H9 (cell line): ENCODE data around the gene MAJIN. TPM values are rescaled to one million over a fixed set of nuclear protein-coding genes. Genes with fewer than 3 reads are reported as not detected.

ENCODE experiments used
- DNase-seq: peaks from one replicate; pipeline ENCODE4 v3.0.0-alpha.2; 2017
- H2AFZ ChIP-seq: one replicate; pipeline ENCODE4 v1.6.1; 2013; ENCODE audit warnings: mild to moderate bottlenecking, low read length, control low read depth, moderate library complexity
- H2AK5ac ChIP-seq: 2 replicates; pipeline ENCODE4 v1.6.1; 2013; ENCODE audit warnings: low read length, control low read depth, mixed read lengths; ENCODE audit not compliant: insufficient read length
- H2BK120ac ChIP-seq: one replicate; pipeline ENCODE4 v1.6.1; 2013; ENCODE audit warnings: low read depth, mild to moderate bottlenecking, low read length, control low read depth, inconsistent platforms; ENCODE audit not compliant: poor library complexity, severe bottlenecking
- H2BK12ac ChIP-seq: 2 replicates; pipeline ENCODE4 v1.6.1; 2013; ENCODE audit warnings: low read length, control low read depth, mixed read lengths, low read depth; ENCODE audit not compliant: insufficient read length
- H2BK15ac ChIP-seq: 2 replicates; pipeline ENCODE4 v1.6.1; 2013; ENCODE audit warnings: low read depth, low read length, control low read depth
- H2BK20ac ChIP-seq: one replicate; pipeline ENCODE4 v1.6.1; 2013; ENCODE audit warnings: low read depth, mild to moderate bottlenecking, low read length, control low read depth, inconsistent platforms; ENCODE audit not compliant: poor library complexity, severe bottlenecking
- H2BK5ac ChIP-seq: 2 replicates; pipeline ENCODE4 v1.6.1; 2013; ENCODE audit warnings: low read length, control low read depth, mixed read lengths; ENCODE audit not compliant: insufficient read length
- H3K14ac ChIP-seq: 2 replicates; pipeline ENCODE4 v1.6.1; 2013; ENCODE audit warnings: low read length, control low read depth; ENCODE audit not compliant: insufficient read depth
- H3K18ac ChIP-seq: 2 replicates; pipeline ENCODE4 v1.6.1; 2013; ENCODE audit warnings: low read depth, mild to moderate bottlenecking, mixed read lengths, low read length, control low read depth; ENCODE audit not compliant: insufficient read length
- H3K23ac ChIP-seq: 2 replicates; pipeline ENCODE4 v1.6.1; 2013; ENCODE audit warnings: low read length, control low read depth, mixed read lengths, low read depth; ENCODE audit not compliant: insufficient read length
- H3K23me2 ChIP-seq: 2 replicates; pipeline ENCODE4 v1.6.1; 2013; ENCODE audit warnings: low read depth, mild to moderate bottlenecking, mixed read lengths, low read length, control low read depth; ENCODE audit not compliant: insufficient read length, poor library complexity, severe bottlenecking
- H3K27ac ChIP-seq: 2 replicates; pipeline ENCODE4 v1.5.1; 2013; ENCODE audit warnings: low read length, control low read depth, mixed read lengths, low read depth; ENCODE audit not compliant: insufficient read length
- H3K27me3 ChIP-seq: 2 replicates; pipeline ENCODE4 v1.6.1; 2013; ENCODE audit warnings: low read length, control low read depth, inconsistent platforms; ENCODE audit not compliant: insufficient read depth
- H3K4ac ChIP-seq: 2 replicates; pipeline ENCODE4 v1.6.1; 2013; ENCODE audit warnings: low read depth, mild to moderate bottlenecking, control low read depth, inconsistent platforms, low read length, moderate library complexity
- H3K4me1 ChIP-seq: 2 replicates; pipeline ENCODE4 v1.6.1; 2013; ENCODE audit warnings: low read length, control low read depth, inconsistent platforms; ENCODE audit not compliant: insufficient read depth
- H3K4me2 ChIP-seq: 2 replicates; pipeline ENCODE4 v1.6.1; 2013; ENCODE audit warnings: low read length, control low read depth, mixed read lengths; ENCODE audit not compliant: insufficient read length, insufficient read depth
- H3K56ac ChIP-seq: 2 replicates; pipeline ENCODE4 v1.6.1; 2013; ENCODE audit warnings: low read depth, mild to moderate bottlenecking, mixed read lengths, low read length, control low read depth; ENCODE audit not compliant: insufficient read length
- H3K79me1 ChIP-seq: 2 replicates; pipeline ENCODE4 v1.6.1; 2013; ENCODE audit warnings: low read depth, mild to moderate bottlenecking, moderate library complexity, low read length, control low read depth, inconsistent platforms; ENCODE audit not compliant: insufficient read depth, poor library complexity, severe bottlenecking
- H3K79me2 ChIP-seq: 2 replicates; pipeline ENCODE4 v1.6.1; 2013; ENCODE audit warnings: low read length, control low read depth, inconsistent platforms; ENCODE audit not compliant: insufficient read depth
- H3K9ac ChIP-seq: 2 replicates; pipeline ENCODE4 v1.6.1; 2013; ENCODE audit warnings: low read length, control low read depth, mixed read lengths; ENCODE audit not compliant: insufficient read length; ENCODE audit errors: extremely low read depth
- H3K9me3 ChIP-seq: one replicate; pipeline ENCODE4 v1.6.1; 2013; ENCODE audit warnings: low read depth, low read length, inconsistent platforms; ENCODE audit not compliant: control insufficient read depth
- H3T11ph ChIP-seq: one replicate; pipeline ENCODE4 v1.6.1; 2013; ENCODE audit warnings: mild to moderate bottlenecking, low read length, control low read depth, inconsistent platforms
- H4K20me1 ChIP-seq: one replicate; pipeline ENCODE4 v1.6.1; 2013; ENCODE audit not compliant: control insufficient read depth, insufficient read length, insufficient read depth
- H4K5ac ChIP-seq: 2 replicates; pipeline ENCODE4 v1.6.1; 2013; ENCODE audit warnings: low read depth, mild to moderate bottlenecking, mixed read lengths, low read length, control low read depth; ENCODE audit not compliant: insufficient read length
- H4K8ac ChIP-seq: replicated peaks from 2 replicates; pipeline ENCODE4 v1.6.1; 2013; ENCODE audit warnings: low read length, control low read depth, mixed read lengths, low read depth; ENCODE audit not compliant: insufficient read length
- H4K91ac ChIP-seq: 2 replicates; pipeline ENCODE4 v1.6.1; 2013; ENCODE audit warnings: low read depth, mild to moderate bottlenecking, moderate library complexity, mixed read lengths, low read length, control low read depth; ENCODE audit not compliant: insufficient read length
- H3K27ac Mint-ChIP-seq, 3 experiments: 2 replicates in 2 of 3; 3 replicates in 1 of 3; pipeline ENCODE4 v1.8.0; 2020 to 2021; ENCODE audit warnings: mixed read lengths in 3 of 3, mild to moderate bottlenecking in 1 of 3, moderate library complexity in 1 of 3
- H3K27me3 Mint-ChIP-seq: 2 replicates; pipeline ENCODE4 v1.8.0; 2021; ENCODE audit warnings: low read depth, mild to moderate bottlenecking, moderate library complexity, mixed read lengths
- H3K36me3 Mint-ChIP-seq, 3 experiments: 2 replicates in 2 of 3; 3 replicates in 1 of 3; pipeline ENCODE4 v1.8.0; 2020 to 2021; ENCODE audit warnings: low read depth in 3 of 3, mixed read lengths in 3 of 3; ENCODE audit not compliant: insufficient read depth in 1 of 3
- H3K4me1 Mint-ChIP-seq, 2 experiments: 2 replicates each; pipeline ENCODE4 v1.8.0; 2020; ENCODE audit warnings: mixed read lengths in 2 of 2
- H3K4me3 Mint-ChIP-seq, 2 experiments: 2 replicates in 1 of 2; 3 replicates in 1 of 2; pipeline ENCODE4 v1.8.0; 2020 to 2021; ENCODE audit warnings: mild to moderate bottlenecking in 2 of 2, mixed read lengths in 2 of 2, moderate library complexity in 1 of 2
- H3K9me3 Mint-ChIP-seq, 2 experiments: 2 replicates in 1 of 2; 3 replicates in 1 of 2; pipeline ENCODE4 v1.8.0; 2020; ENCODE audit warnings: mild to moderate bottlenecking in 2 of 2, mixed read lengths in 2 of 2, moderate library complexity in 1 of 2
- WGBS: extraction: QIAGEN DNeasy Blood & Tissue Kit; methylation state at CpG from one replicate; pipeline ENCODE4 v1.1.7; 2013; ENCODE audit warnings: missing lambda C conversion rate, low lambda C conversion rate, mixed read lengths; ENCODE audit not compliant: insufficient read length; ENCODE audit errors: extremely low coverage; 5-methylcytosine and 5-hydroxymethylcytosine counted together
- total RNA-seq: library from RNA; stranded (reverse); gene quantifications from 2 replicates; pipeline ENCODE4 v1.2.1, GENCODE V29; 2021
- TF ChIP-seq, protein P1 (sequence below): fragments of 200-600 bp; sonication (generic); conservative IDR thresholded peaks from 3 replicates; pipeline ENCODE4 v1.8.0; 2021; ENCODE audit warnings: antibody characterized with exemption, mild to moderate bottlenecking

Gene MAJIN
- total RNA-seq, 1 experiment from 2014 or later: not detected

DNA sequence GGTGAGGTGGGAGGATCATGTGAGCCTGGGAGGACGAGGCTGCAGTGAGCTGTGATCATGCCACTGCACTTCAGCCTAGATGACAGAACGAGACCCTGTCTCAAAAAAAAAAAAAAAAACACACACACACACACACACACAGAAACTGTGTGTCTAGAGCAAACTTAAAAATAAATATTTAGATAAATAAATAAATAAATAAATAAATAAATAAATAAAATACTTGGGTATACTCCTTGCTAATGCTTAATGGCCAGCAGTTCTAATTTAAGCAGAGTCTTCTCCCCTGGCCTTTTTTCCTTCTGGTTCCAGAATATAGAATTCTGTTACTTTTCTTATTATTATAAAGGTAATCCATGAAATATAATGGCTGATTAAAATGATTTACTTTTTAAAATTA, 37.0 kb upstream of the MAJIN start:
- Histone ChIP-seq H3K79me1 (no peaks in the 10 kb centered on the region), H4K20me1 (no peaks in the 10 kb centered on the region), H3K23ac (no peak overlapping the region), H4K8ac (no peak overlapping the region), H2BK12ac (no peak overlapping the region), H2BK5ac (no peak overlapping the region), H3K27me3 (no peaks in the 10 kb centered on the region), H3K18ac (no peak overlapping the region), H2BK120ac (no peak overlapping the region), H2BK15ac (no peak overlapping the region), H2BK20ac (no peak overlapping the region), H3K79me2 (no peaks in the 10 kb centered on the region), H3K14ac (no peak overlapping the region), H3K4me1 (no peaks in the 10 kb centered on the region), H4K91ac (no peak overlapping the region), H3K56ac (no peak overlapping the region), H2AFZ (no peak overlapping the region), H3K9me3 (no peaks in the 10 kb centered on the region), H4K5ac (no peak overlapping the region), H3K4ac (no peak overlapping the region), H3K23me2 (peaks cover 3% of the 10 kb centered on the region), H2AK5ac (no peak overlapping the region), H3T11ph (no peak overlapping the region), H3K27ac (no peak overlapping the region), H3K4me2 (no peak overlapping the region), H3K9ac (no peak overlapping the region)
- no CpG with 5 or more reads among the region's 2 CpGs for WGBS
- TF ChIP-seq, protein P1, sequence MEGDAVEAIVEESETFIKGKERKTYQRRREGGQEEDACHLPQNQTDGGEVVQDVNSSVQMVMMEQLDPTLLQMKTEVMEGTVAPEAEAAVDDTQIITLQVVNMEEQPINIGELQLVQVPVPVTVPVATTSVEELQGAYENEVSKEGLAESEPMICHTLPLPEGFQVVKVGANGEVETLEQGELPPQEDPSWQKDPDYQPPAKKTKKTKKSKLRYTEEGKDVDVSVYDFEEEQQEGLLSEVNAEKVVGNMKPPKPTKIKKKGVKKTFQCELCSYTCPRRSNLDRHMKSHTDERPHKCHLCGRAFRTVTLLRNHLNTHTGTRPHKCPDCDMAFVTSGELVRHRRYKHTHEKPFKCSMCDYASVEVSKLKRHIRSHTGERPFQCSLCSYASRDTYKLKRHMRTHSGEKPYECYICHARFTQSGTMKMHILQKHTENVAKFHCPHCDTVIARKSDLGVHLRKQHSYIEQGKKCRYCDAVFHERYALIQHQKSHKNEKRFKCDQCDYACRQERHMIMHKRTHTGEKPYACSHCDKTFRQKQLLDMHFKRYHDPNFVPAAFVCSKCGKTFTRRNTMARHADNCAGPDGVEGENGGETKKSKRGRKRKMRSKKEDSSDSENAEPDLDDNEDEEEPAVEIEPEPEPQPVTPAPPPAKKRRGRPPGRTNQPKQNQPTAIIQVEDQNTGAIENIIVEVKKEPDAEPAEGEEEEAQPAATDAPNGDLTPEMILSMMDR: no peak
- peaks cover 5 to 6% of the 10 kb centered on the region in 2 experiments for H3K4me1 Mint-ChIP-seq
- H3K27me3 Mint-ChIP-seq: no peaks in the 10 kb centered on the region; the same call in 1 of the 2 replicates
- no peaks in the 10 kb centered on the region for H3K9me3 Mint-ChIP-seq
- H3K4me3 Mint-ChIP-seq: no peak overlapping the region
- no peak overlapping the region for H3K27ac Mint-ChIP-seq
- H3K36me3 Mint-ChIP-seq: no peaks in the 10 kb centered on the region
- no peak for DNase-seq
